ENCODE measurements around the gene MICALL2.

MICALL2 gene

GRCh38 chr7:1497293-1497927 lies 38.1 kb upstream of the MICALL2 start:
- TF ChIP-seq CTCF (IDR thresholded peaks at IDR 0.05; ENCODE audit: low read depth, low read length, missing control alignments), result no peak
- in situ Hi-C loops (cut with HindIII; ENCODE audit: low sequenced_read_pairs), result no loop called here
- no peak overlapping the region for H3K4me3 ChIP-seq (ENCODE audit: low read depth, low read length)
- no peak for DNase-seq (ENCODE audit: low read depth)

- DNase-seq (ENCODE audit: low read depth), result no peak
- no peak overlapping the region for H3K4me3 ChIP-seq (ENCODE audit: low read depth, low read length)
- in situ Hi-C loops (cut with HindIII; ENCODE audit: low sequenced_read_pairs), result no loop called here
- TF ChIP-seq CTCF (IDR thresholded peaks at IDR 0.05; ENCODE audit: low read depth, low read length, missing control alignments), result no peak
Measured at GRCh38 chr7:1496531-1497292, 37.4 kb upstream of the MICALL2 start.

GRCh38 chr7:1495564-1496242 lies 36.4 kb upstream of the MICALL2 start:
- no peak for DNase-seq (ENCODE audit: low read depth)
- in situ Hi-C loops (cut with HindIII; ENCODE audit: low sequenced_read_pairs), result no loop called here
- H3K4me3 ChIP-seq (ENCODE audit: low read depth, low read length), result no peak overlapping the region
- TF ChIP-seq CTCF (IDR thresholded peaks at IDR 0.05; ENCODE audit: low read depth, low read length, missing control alignments), result no peak

GRCh38 chr7:1494866-1495563 lies 35.7 kb upstream of the MICALL2 start:
- no peak overlapping the region for H3K4me3 ChIP-seq (ENCODE audit: low read depth, low read length)
- DNase-seq (ENCODE audit: low read depth), result no peak
- TF ChIP-seq CTCF (IDR thresholded peaks at IDR 0.05; ENCODE audit: low read depth, low read length, missing control alignments), result no peak
- in situ Hi-C loops (cut with HindIII; ENCODE audit: low sequenced_read_pairs), result no loop called here

- no peak for TF ChIP-seq CTCF (IDR thresholded peaks at IDR 0.05; ENCODE audit: low read depth, low read length, missing control alignments)
- no peak overlapping the region for H3K4me3 ChIP-seq (ENCODE audit: low read depth, low read length)
- in situ Hi-C loops (cut with HindIII; ENCODE audit: low sequenced_read_pairs), result no loop called here
- no peak for DNase-seq (ENCODE audit: low read depth)
Measured at GRCh38 chr7:1494447-1494846, 35.2 kb upstream of the MICALL2 start.

GRCh38 chr7:1493571-1493970 lies 34.3 kb upstream of the MICALL2 start:
- in situ Hi-C loops (cut with HindIII; ENCODE audit: low sequenced_read_pairs), result no loop called here
- no peak for DNase-seq (ENCODE audit: low read depth)
- H3K4me3 ChIP-seq (ENCODE audit: low read depth, low read length), result no peak overlapping the region
- TF ChIP-seq CTCF (IDR thresholded peaks at IDR 0.05; ENCODE audit: low read depth, low read length, missing control alignments), result no peak

Measured in astrocyte of the cerebellum (primary cell).